Stimulated activated naive CD4-positive, alpha-beta T cell treated with Interleukin-2 at 50 U/mL for 16 hours (primary cell): ENCODE results near the gene LAMA3.

Source experiments
- DNase-seq: peaks from one replicate; lab custom pipeline; 2025; lab: John Stamatoyannopoulos, UW

The LAMA3 gene

DNA sequence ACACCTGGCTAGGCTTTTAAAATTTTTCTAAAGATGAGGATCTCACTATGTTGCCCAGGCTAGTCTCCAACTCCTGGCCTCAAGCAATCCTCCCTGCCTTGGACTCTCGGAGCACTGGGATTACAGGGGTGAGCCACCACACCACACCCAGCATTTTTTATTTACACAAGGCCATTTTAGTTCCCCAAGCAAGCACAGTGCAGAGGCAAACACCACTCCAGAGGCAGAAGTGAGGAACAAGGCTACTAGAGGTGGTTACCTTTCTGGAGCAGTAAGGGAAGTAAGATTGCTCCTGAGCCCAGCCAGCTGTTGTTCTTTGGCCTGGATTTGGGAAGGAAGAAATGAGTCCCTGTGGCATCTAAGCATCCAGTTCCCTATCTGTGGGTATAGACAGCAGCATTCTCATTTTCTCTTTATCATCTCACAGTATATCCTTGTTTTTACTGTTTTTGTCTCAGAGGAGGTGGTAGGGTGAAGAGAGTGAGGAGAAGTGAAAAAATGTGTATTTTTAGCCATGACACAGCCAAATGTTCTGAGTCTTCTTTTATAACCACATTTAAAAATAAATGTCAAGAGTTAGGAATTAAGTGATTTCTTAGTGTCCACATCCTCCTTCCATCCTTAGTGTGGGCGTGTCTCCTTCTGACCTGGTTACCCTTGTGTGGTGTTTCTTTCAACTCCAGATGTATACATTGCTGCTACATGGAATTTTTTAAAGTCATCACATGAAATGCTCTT lies 314.8 kb downstream of the LAMA3 start:
- no peak for DNase-seq
